Measurements from ENCODE around the gene FKBP6. TPM values are rescaled to one million over a fixed set of nuclear protein-coding genes. Genes with fewer than 3 reads are reported as not detected.
"Not testable (repeated sequence)": the region's sequence is repeated elsewhere in the genome, so short reads cannot be mapped to it uniquely, and the experiment has no call there.

FKBP6 gene
- total RNA-seq, 1 donor, result not detected

- TF ChIP-seq CTCF (IDR thresholded peaks at IDR 0.05; ENCODE audit: insufficient read depth, low read depth, low read length), result no peak
- DNase-seq (ENCODE audit: low read depth), result no peak
- H3K4me3 ChIP-seq (ENCODE audit: low read depth, low read length), result no peak overlapping the region
Observed at GRCh38 chr7:73376671-73377412, 48.9 kb downstream of the FKBP6 start.

GRCh38 chr7:73377413-73378200 lies 49.6 kb downstream of the FKBP6 start:
- not testable (repeated sequence) for DNase-seq (ENCODE audit: low read depth); H3K4me3 ChIP-seq (ENCODE audit: low read depth, low read length)

GRCh38 chr7:73382934-73383503 lies 55.1 kb downstream of the FKBP6 start:
- H3K4me3 ChIP-seq (ENCODE audit: low read depth, low read length), result no peak overlapping the region
- DNase-seq (ENCODE audit: low read depth), result no peak
- TF ChIP-seq CTCF (IDR thresholded peaks at IDR 0.05; ENCODE audit: insufficient read depth, low read depth, low read length), result no peak

- H3K4me3 ChIP-seq (ENCODE audit: low read depth, low read length), result no peak overlapping the region
- no peak for TF ChIP-seq CTCF (IDR thresholded peaks at IDR 0.05; ENCODE audit: insufficient read depth, low read depth, low read length)
- DNase-seq (ENCODE audit: low read depth), result no peak
Observed at GRCh38 chr7:73387221-73387828, 59.4 kb downstream of the FKBP6 start.

GRCh38 chr7:73387908-73388414 lies 60.0 kb downstream of the FKBP6 start:
- no peak for DNase-seq (ENCODE audit: low read depth)
- no peak overlapping the region for H3K4me3 ChIP-seq (ENCODE audit: low read depth, low read length)
- TF ChIP-seq CTCF (IDR thresholded peaks at IDR 0.05; ENCODE audit: insufficient read depth, low read depth, low read length), result no peak

- no peak for TF ChIP-seq CTCF (IDR thresholded peaks at IDR 0.05; ENCODE audit: insufficient read depth, low read depth, low read length)
- no peak for DNase-seq (ENCODE audit: low read depth)
- no peak overlapping the region for H3K4me3 ChIP-seq (ENCODE audit: low read depth, low read length)
Observed at GRCh38 chr7:73391396-73391795, 63.4 kb downstream of the FKBP6 start.

GRCh38 chr7:73394422-73394821 lies 66.5 kb downstream of the FKBP6 start:
- TF ChIP-seq CTCF (IDR thresholded peaks at IDR 0.05; ENCODE audit: insufficient read depth, low read depth, low read length), result no peak
- no peak overlapping the region for H3K4me3 ChIP-seq (ENCODE audit: low read depth, low read length)
- no peak for DNase-seq (ENCODE audit: low read depth)

Measured in fibroblast of villous mesenchyme (primary cell).